HG03064 (cell line): Measurements from ENCODE around the gene MYCBP2.
"Not testable (repeated sequence)": the region's sequence is repeated elsewhere in the genome, so short reads cannot be mapped to it uniquely, and the experiment has no call there.

ENCODE experiments used
- ATAC-seq: cut with Tn5 transposase; IDR thresholded peaks from one replicate; pipeline ENCODE4 v1.9.1; 2021; ENCODE audit warnings: low read depth; ENCODE audit not compliant: unreplicated experiment

Gene MYCBP2

DNA sequence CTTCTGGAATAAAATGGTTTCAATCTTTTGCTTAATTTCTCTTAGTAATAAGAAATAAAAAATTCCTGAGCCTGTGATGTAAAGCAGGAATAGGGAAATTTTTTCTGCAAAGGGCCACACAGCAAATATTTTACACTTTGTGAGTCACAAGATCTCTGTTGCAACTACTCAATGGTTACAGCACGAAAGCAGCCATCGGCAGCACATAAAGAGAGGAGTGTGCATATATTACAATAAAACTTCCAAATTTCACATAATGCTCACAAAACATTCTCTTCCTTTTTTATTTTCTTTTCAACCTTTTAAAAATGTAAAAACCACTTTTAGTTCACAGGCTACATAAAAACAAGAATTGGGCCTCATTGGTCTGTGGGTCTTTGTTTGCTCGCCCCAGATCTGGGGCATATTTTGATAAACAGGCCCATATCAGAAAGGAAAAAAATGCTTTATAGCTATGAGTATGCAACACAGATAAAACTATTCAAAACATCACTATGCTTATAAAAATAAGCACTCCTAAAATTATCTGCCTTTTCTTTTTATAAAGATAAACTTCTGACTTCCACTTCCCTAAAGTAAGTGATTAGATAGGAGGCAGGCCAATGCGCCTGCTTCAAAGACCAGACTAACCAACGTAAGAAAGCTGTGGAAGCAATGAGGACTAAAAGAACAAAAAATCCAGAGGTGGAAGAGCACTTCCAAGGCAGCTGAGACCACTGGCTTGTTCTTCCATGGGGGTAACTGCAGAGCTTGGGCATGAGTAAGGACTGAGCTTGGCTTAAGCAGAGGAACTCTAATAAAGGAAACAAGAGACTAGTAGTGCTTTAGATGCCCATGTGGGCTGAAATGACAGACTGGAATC is 26.5 kb downstream of the MYCBP2 start:
- peak; percentile 39 for ATAC-seq

DNA sequence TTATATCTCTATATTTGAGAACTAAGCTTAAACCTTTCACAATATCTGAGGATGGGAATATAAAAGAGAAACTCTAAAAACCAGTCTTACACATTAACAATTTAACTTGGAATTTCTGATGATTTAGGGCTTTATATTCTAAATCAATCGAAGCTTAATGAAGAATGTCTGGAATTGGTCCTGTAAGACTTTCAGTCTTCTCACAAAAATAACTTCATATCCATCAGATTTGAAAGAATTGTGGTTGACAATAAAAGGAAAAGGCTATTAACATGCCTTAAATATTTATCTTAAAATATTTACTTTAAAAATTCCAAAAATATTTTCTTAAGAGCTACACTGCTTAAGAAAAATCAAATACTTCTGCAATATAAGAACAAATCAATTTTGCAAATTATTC is 27.3 kb downstream of the MYCBP2 start:
- no peak for ATAC-seq

DNA sequence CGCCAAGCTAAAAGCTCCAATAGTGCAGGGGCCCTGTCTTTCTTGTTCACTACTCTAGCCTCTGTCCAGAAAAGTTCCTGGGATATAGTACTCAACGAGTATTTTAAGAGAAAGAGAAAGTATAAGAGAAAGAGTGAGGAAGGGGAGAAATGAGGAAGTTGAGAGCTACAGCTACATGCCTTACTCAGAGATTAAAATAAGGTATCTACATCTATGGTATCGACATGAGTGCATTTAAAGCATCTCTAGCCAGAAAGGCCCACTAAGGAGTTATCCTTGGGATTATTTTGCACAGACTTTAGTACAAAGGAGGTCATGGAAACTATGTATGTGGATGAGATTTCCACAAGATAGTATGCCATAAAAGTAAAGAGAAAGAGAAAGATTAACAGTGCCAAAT is 28.5 kb downstream of the MYCBP2 start:
- ATAC-seq = peak; percentile 51

DNA sequence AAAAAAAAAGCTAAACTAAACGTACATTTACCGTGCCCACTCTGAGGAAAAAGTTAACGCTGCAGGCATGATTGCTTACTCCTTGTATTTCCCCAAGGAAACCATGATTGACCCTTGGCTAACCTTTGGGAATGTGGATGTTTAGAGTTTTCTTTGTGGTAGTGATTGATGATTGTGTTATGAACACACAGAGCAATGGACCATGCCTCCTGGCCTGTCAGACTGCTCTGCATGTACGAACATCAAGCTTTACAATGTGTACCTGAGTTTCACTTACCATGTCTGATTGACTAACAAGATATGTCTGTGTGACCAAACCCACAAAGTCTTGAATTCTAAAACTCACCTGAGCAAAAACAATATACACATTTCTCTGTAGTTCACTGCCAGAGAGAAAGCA is 35.1 kb downstream of the MYCBP2 start:
- no peak for ATAC-seq

DNA sequence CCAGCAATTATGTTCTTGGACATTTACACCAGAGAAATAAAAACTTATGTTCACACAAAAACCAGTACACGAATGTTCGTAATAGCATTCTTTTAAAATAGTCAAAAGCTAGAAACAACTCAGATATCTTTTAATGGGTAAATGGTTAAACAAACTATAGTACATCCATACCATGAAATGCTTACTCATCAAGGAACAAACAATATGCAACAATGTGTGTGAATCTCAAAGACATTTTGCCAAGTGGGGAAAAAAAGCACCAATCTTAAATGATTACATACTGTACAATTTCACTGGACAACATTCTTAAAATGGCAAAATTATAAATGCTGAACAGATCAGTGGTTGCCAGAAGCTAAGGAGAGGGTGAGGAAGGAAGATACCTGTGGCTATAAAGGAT is 36.6 kb downstream of the MYCBP2 start:
- no peak for ATAC-seq

DNA sequence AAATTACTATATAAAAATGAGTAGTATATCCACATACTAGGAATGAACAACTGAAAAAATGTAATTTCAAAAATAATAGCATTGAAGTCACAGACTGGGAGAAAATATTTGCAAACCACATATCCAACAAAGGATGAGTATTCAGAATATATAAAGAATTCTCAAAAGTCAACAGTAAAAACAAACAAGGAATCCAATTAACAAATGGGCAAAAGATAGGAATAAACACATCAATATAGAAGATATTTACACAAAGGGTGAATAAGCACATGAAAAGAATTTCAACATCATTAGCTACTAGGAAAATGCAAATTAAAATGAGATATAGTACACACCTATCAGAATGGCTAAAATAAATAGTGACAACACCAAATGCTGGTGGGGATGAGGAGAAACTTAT is 37.0 kb downstream of the MYCBP2 start:
- no peak for ATAC-seq

DNA sequence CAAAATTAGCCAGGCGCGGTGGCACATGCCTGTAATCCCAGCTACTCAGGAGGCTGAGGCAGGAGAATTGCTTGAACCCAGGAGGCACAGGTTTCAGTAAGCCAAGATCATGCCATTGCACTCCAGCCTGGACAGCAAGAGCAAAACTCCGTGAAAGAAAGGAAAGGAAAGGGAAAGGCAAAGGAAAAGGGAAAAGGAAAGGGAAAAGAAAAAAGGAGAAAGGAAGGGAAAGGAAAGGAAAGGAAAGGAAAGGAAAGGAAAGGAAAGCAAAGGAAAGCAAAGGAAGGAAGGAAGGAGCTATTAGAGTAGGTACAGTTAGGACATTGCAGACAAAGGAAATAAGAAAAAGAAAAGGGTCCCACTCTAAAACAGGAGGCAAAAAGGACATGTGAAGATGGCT is 41.3 kb downstream of the MYCBP2 start:
- not testable (repeated sequence) for ATAC-seq

DNA sequence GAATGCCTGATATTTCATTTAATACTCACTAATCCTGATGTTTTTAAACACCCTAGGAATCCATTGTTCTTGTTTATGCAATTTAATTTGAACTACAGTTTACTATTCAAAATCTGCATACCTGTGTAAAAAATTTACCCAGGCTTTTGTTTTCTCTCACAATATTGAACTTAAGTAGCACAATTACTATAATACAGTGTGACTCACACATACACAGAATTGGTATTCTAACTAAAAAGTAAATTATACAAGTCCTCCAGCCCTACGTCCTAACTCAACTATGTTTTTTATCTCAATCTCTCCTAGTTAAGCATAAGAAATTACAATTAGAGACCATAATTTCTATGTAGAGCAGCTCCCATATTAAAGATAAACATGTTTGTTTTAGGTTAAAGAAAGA is 41.8 kb downstream of the MYCBP2 start:
- ATAC-seq = no peak

DNA sequence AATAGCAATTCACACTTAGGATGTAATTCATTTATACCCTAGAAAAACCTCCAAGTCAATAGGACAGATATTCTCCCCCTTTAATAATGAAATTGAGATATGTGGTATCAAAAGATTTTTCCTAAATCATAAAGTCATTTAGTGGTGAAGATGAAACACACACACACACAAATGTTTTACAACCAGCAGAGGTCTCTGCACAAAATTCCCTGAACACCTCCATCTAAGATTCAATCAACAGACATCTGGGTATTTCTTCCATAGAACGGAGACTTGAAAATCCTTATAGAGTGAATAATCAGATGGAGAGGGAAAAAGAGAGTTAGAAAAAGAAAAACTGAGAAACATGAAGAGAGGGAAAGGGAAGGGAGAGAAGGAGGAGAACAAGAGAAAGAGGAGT is 52.8 kb downstream of the MYCBP2 start:
- no peak for ATAC-seq

DNA sequence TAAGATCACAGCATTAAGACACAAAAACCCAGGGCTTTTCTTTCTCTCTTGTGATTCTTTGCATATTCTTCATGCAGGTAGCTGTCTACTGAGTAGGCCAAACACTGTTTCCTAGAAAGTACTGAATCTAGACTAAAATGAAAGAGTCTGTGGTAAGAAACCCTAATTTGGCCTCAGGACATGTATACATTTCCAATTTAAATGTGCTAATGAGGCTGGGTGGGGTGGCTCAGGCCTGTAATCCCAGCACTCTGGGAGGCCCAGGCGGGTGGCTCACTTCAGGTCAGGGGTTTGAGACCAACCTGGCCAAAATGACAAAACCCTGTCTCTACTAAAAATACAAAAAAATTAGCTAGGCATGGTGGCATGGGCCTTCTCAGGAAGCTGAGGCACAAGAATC is 57.8 kb downstream of the MYCBP2 start:
- ATAC-seq = no peak

DNA sequence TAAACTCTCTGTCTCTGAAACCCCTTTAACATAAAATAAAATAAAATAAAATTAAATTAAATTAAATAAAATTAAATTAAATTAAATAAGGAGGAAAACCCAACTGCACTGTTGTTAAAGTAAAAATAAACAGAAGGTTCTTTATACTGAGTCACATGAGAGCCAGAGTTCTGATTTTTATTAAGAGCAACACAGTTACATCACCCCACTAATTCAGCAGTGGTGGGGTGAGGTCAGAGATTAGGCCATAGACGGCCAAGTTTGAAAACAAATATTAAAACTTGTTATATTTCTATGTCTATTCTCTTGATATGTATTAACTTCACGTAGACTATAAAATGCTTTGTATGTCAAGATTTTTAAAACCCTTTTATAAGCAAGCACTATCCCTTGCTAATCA is 59.5 kb downstream of the MYCBP2 start:
- no peak for ATAC-seq

DNA sequence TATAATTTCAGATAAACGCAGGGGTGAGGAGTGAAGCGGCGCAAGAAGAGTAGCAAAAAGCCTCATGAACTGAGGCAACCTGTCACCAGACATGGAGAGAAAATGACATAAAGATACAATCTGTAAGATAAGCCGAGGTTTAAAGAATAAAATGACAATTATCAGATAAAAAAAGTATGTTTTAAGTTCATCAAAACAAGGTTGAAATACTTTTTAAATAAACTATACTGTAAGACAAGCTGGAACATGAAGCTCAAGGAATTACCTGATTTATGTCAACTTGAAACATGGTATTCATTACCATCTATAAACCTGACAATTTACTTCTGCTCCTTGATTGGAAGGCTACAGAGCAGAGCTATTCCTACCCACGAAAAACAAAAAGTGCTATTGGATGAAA is 61.6 kb downstream of the MYCBP2 start:
- ATAC-seq = no peak

DNA sequence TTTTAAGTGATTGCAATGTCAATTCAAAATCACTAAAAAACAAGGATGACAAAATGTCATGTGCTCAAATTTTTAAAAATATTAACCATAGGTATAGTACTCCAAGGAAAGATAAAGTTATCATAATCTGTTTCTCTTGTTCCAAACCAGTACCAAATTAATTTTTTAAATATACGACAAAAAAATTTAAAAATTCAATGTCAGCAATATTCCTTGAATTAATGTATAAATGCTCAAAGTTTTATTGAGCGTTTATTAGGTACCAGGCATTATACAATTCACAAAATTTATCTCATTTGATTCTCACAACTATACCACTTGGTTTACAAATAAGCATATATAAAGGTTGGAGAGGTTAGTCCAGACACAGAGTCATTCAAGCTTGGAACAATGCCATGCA is 64.7 kb downstream of the MYCBP2 start:
- ATAC-seq = no peak

DNA sequence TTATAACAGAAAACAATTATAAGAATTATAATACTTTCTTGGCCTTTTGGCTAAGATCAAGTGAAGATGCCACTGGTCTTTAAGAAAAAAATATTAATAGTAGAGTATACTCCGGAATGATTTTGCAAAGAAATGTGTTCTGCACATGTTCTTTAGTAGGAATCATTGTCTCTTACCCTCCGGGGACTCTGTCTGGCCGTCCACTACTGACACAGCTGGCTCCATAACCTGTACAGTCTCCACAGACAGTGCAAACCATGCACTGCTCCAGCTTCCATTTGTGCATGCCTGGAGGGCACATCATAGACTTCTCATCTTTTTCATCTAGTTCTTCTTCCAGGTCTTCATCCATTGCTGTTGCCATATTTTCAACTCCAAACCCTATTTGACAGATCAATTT is 75.9 kb downstream of the MYCBP2 start:
- no peak for ATAC-seq

DNA sequence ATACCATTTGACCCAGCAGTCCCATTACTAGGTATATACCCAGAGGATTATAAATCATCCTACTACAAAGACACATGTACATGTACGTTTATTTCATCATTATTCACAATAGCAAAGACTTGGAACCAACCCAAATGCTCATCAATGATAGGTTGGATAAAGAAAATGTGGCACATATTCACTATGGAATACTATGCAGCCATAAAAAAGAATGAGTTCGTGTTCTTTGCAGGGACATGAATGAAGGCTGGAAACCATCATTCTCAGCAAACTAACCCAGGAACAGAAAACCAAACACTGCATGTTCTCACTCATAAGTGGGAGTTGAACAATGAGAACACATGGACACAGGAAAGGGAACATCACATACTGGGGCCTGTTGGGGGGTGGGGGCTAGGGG is 81.7 kb downstream of the MYCBP2 start:
- not testable (repeated sequence) for ATAC-seq

DNA sequence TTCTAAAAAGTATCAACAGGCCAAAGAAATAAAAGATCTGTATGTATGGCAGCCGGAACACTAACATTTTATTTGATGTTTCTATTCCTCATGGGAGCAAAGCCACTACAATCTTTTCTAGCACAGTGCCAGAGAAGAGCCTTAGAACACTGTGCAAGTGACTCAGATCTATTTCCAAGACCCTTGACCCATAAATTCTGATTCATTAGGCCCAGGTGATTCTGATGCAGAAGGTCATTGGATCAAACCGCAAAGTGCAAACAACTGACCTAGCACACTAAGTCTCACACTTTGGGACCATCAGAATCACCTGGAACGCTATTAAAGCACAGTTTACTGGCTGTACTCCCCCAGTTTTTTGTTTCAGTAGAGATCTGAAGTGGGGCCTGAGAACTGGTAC is 87.6 kb downstream of the MYCBP2 start:
- no peak for ATAC-seq

DNA sequence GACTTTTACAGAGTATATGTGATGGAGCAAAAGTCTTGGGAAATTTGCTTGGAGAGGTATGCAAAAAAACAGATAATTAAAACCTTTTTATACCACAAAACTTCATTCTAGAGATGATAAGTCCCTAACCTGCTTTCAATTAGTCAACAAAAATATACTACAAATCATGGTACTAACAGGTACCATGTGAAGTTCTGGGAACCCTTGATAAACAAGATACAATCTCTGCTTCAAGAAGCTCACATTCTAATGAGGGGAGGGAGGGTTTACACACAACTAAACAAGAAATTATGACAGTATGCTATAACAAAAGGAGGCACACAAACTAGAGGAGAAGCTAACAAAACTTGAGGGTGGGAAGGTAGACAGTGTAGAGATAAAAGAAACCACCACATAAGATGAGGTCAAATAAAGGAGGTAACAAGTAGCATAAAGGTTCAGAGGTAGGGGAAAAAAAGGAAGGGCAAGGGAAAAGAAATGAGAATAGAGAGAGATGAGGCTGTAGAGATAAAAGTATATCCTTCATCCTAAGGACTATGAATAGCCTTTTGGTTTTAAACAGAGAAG is 91.4 kb downstream of the MYCBP2 start:
- ATAC-seq = no peak

DNA sequence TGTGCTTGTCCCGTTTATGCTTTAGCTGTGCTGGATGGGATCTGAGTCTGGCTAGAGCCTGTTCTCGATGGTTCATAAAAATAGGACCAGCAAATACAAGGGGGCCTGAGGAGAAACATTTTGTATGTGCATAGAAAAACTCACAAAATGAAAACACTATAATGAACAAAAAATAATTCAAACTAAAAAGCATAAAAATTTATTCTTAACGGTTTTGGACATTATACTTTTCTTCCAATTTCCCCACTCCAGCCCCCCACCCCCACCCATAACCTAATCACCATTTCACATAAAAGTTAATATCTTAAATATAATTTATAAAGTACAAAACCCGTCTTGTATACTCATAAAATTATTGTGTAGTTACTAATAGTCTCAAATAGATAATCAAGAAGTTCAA is 93.7 kb downstream of the MYCBP2 start:
- no peak for ATAC-seq

DNA sequence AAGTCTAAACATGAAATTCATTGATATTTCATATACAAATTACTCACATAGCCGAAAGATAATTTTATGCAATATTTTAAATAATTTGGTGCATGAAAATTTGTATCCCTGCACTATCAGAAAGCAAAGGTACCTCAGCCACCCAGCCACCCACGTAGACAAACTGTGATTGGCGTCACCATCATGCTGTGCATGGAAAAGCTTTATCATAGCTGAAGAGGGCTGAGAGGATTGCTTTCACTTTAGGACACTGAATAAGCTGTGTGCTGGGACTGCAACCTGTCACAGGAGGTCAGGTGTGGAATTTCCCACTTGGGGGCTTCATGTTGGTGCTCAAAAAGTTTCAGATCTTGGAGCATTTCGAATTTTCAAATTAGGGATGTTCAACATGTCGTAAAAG is 96.3 kb downstream of the MYCBP2 start:
- no peak for ATAC-seq

DNA sequence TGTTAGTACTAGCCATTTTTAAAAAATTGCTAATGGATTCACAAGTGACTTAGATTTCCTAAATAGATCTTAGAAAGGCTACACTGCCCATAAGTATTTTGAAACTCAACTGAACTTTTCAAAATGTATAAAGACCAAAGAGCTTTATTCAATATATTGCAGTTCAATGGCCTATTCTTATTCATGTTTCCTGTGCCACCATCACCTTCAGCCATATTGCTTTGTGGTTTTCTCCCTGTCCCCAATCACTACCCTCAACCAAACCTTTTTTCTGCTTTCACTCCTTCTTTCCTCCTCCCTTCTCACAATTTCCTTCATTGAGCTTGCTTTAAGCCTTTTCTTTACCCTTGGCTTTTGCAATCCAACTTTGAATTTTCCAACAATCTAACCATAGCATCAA is 100.9 kb downstream of the MYCBP2 start:
- no peak for ATAC-seq

DNA sequence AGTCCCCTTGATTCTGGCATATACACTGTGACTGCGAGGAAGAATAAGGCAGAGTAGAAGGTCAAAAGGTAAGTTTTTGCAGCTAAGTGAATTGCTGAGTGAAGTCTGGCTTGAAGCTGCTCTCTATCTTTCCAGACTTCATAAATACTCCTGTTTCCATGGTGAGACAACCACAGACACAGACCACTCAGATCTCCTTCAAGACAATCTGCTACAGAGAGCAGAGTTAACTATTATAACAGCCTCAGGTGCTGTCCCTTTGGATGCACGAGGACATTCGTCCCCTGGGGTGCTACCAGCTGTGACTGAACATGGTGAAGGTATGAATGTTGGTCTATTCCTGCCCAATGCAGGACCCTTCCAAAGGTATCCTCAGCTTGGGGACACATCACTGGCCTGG is 104.0 kb downstream of the MYCBP2 start:
- ATAC-seq = no peak

DNA sequence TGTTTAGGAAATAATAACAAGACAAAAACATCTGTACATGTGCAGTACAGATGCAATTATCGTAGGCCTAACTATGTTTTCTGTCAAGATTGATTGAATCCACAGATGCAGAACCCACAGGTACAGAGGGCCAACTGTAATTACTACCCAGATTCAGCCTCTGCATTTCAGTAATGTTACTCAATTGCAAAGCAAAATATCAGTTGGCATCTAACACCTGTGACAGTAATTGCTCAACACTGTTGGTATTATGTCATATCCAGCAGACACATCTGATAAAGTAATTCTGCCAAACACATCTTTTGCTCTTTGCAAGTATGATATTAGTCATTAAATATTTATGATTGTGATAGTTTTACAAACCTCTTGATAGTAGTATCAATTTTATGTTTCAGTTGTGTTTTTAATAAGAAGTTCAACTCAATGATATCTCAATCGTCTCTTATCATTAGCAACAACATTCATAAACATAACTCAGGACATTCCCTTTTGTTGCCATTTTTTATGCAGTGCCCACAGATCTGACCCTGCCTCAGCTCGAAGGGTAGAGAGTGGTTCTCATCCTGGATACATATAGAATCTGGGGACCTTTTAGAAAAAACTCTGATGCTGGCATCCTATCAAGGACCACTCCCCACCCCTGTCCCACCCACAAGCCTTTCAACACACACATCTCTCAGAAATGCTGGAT is 104.7 kb downstream of the MYCBP2 start:
- ATAC-seq = no peak
